Activated naive CD8-positive, alpha-beta T cell treated with anti-CD3 and anti-CD28 coated beads for 36 hours (primary cell): Measurements from ENCODE around the gene TNNC1. TPM values are rescaled to one million over a fixed set of nuclear protein-coding genes. Genes with fewer than 3 reads are reported as not detected.

Experiments
- DNase-seq: peaks from one replicate; pipeline ENCODE4 v3.0.0; 2021
- H3K27ac Mint-ChIP-seq: one replicate; pipeline ENCODE4 v1.8.0; 2022; ENCODE audit warnings: mild to moderate bottlenecking, moderate library complexity, mixed read lengths
- H3K27me3 Mint-ChIP-seq: one replicate; pipeline ENCODE4 v1.8.0; 2022; ENCODE audit warnings: mild to moderate bottlenecking, mixed read lengths
- H3K36me3 Mint-ChIP-seq: one replicate; pipeline ENCODE4 v1.8.0; 2021; ENCODE audit warnings: mild to moderate bottlenecking, mixed read lengths
- H3K4me1 Mint-ChIP-seq: one replicate; pipeline ENCODE4 v1.8.0; 2021; ENCODE audit warnings: mixed read lengths
- H3K4me3 Mint-ChIP-seq: one replicate; pipeline ENCODE4 v1.8.0; 2022; ENCODE audit warnings: mild to moderate bottlenecking, moderate library complexity, mixed read lengths
- H3K9me3 Mint-ChIP-seq: one replicate; pipeline ENCODE4 v1.8.0; 2022; ENCODE audit warnings: mixed read lengths
- total RNA-seq, 2 experiments: library from RNA; stranded (reverse); gene quantifications; one replicate each; pipeline ENCODE4 v1.2.3, GENCODE V29; 2021

TNNC1 gene
- total RNA-seq, 2 experiments from 2014 or later, result 2.9 to 4.2 TPM

DNA sequence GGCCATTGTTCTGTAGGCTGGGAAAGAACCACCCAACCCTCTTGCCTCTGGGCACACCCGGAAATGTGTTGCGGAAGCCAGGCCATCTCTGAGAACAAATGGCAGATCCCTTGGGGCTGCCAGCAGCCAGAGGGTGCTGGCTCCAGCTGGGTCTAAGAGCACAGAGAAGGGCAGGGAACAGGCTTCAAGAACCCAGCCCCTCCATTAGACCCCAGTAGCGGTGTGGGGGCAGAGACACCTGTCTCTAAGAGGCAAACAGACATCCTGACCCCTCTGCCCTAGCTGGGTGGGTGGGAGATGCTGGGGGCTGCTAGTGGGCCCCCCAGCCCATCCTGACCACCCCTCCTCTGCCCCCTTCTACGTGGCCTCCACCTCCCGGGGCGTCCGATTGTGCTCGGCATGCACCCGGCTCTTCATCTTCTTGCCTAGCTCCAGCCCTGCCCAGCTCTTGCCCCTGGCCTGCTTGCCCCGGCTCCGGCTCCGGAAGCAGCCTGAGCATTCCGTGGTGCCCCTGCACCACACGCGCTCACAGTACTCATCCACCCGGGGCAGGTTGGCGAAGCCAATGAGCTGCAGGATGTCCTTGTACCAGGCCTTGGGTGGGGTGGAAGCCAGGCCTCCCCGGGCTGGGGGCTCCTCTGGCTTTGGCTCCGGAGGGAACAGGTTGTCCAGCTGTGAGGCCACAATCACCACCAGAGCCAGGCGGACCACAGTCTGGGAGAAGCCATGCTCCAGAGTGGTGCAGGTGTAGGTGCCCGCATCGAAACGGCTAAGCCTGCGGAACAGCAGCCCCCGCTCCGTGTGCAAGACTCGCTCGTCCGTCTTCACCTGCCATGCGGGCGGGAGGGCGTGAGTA, 18.4 kb downstream of the TNNC1 start:
- Mint-ChIP-seq H3K27ac (no peak overlapping the region), H3K27me3 (peaks cover 4% of the 10 kb centered on the region), H3K4me1 (no peaks in the 10 kb centered on the region), H3K9me3 (no peaks in the 10 kb centered on the region), H3K4me3 (no peak overlapping the region), H3K36me3 (no peaks in the 10 kb centered on the region)
- DNase-seq, result no peak

DNA sequence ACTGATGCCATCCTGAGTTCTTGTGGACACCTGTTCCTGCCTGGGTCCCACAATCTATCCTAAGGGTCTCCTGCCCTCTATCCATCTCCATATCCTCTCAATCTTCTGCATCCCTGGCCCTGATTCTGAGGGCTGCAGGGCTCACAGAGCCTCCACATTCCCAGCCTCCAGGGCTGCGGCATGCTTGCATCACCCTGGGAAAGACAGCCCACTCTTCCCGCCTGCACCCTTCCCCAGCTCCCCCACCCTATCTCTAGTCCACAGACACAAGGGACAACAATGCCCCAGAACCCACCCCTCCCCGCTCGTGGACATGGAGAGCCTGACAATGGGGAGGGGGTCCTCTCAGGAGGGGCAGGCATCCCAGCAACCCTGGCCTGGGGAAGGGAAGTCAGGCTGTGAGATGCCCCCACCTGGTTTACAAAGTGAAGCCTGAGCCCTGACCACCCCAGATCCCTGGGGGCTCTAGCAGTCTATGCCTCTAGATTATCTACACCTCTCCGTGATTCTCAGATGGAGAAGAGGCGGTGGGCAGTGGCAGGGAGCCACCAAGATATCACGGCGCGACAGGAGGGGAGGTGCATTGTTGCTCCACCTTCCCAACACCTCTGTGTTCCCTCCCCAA, 19.2 kb downstream of the TNNC1 start:
- Mint-ChIP-seq H3K36me3 (no peaks in the 10 kb centered on the region), H3K4me3 (no peak overlapping the region), H3K27ac (no peak overlapping the region), H3K4me1 (no peaks in the 10 kb centered on the region), H3K9me3 (no peaks in the 10 kb centered on the region), H3K27me3 (peaks cover 4% of the 10 kb centered on the region)
- DNase-seq, result no peak

DNA sequence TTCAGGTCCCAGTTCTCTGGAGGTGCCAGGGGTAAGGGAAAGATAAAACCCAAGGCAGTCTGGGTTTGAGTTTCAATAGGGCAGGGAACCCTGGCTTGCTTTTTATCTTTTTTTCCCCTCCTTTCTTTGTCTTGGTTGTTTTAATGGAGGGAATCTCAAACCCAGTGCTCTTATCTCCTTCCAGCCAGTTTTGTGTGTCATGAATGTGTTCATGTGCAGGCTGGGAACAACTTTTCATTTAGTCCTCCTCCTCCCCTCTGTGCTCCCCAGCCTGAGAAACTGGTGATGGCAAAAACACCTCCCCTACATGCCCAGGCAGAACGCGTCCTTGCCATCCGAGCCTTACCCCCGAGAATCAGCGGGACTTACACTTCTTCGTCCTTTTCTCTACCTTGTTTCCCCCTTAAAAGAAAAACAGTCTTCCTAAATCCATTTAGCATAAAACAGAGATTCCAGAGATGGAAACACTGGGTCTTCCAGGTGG, 19.8 kb downstream of the TNNC1 start:
- H3K9me3 Mint-ChIP-seq, result no peaks in the 10 kb centered on the region
- H3K27ac Mint-ChIP-seq, result no peak overlapping the region

DNA sequence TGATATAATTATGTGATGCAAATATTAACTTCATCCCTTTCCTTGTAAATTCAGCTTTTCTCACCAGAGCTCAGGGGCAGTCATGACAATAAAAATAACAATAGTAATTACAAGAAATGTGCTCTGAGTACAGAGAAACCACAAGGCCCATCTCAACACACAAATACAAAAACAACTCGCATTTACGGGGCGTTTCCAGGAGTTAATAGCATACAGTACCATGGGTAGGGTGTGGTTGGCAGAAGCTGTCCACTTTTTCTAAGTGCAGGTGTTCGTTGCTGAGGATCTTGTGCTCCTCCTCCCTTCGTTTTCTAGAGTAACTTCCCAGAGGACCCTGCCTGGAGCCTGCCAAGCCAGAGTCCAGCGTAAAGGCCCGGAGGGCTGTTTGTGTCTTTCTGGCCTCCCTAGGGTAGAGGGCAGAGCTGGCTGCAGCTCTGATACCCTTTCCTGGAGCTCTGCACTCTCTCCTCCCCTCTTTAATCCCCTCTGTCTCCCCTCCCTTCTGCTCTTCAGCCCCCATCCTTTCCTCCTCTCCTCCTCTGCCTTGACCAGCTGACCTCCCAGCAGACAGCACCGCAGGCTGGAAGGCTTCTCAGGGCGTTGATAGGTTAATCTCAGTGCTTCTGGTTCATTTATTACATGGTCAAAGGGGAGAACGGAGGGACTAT, 20.4 kb downstream of the TNNC1 start:
- H3K27ac Mint-ChIP-seq, result no peak overlapping the region
- no peaks in the 10 kb centered on the region for H3K4me1 Mint-ChIP-seq
- no peaks in the 10 kb centered on the region for H3K9me3 Mint-ChIP-seq
- H3K36me3 Mint-ChIP-seq, result no peaks in the 10 kb centered on the region
- DNase-seq, result no peak
- peaks cover 4% of the 10 kb centered on the region for H3K27me3 Mint-ChIP-seq
- H3K4me3 Mint-ChIP-seq, result no peak overlapping the region

More for the DNA sequence above, 19.8 kb downstream of the TNNC1 start:
- no peak overlapping the region for H3K4me3 Mint-ChIP-seq
- peaks cover 4% of the 10 kb centered on the region for H3K27me3 Mint-ChIP-seq
- no peak for DNase-seq
- H3K36me3 Mint-ChIP-seq, result no peaks in the 10 kb centered on the region
- H3K4me1 Mint-ChIP-seq, result no peaks in the 10 kb centered on the region

DNA sequence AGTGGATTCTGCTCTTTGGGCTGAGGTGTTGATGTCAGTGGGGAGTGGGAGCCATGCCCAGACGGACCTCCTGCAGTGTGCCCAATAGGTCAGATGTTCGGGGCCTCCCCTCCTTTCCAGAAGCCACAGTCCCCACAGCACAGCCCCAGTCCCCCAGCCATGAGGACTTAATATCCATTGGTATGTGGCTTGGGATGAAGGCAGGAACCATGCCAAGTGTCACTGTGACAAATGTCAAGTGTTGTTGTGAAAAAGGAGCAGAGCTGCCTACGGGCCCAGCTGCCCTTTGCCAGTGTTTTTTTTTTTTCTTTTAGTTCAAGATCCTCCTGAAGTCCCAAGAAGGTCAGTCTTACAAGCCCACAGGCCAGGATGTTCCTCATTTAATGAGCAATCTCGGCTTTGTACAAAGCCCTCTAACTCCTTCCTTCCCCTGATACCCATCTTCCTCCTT, 21.1 kb downstream of the TNNC1 start:
- no peak overlapping the region for H3K4me3 Mint-ChIP-seq
- H3K27me3 Mint-ChIP-seq, result peaks cover 4% of the 10 kb centered on the region
- H3K36me3 Mint-ChIP-seq, result no peaks in the 10 kb centered on the region
- H3K4me1 Mint-ChIP-seq, result no peaks in the 10 kb centered on the region
- no peak for DNase-seq
- no peak overlapping the region for H3K27ac Mint-ChIP-seq
- no peaks in the 10 kb centered on the region for H3K9me3 Mint-ChIP-seq

DNA sequence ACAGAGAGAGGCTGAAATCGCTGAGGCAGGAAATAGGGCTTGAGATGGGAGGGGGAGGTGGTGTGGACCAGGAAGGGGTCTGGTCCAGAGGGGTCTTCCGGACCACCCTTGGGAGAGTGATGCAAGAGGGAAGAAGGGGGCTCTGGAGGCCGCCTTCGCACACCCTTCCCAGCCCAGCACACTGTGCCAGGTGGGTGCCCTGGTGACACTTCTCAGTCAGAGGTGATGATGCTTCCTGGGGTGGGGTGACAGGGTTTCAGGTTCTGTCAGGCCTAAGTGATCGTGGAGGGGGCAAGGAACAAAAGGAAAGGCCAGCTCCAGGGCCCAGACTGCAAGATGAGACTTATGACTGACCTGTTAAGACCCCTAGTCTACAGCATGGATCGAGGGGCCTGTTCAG, 21.6 kb downstream of the TNNC1 start:
- no peak overlapping the region for H3K27ac Mint-ChIP-seq
- no peaks in the 10 kb centered on the region for H3K9me3 Mint-ChIP-seq
- no peaks in the 10 kb centered on the region for H3K36me3 Mint-ChIP-seq
- no peak overlapping the region for H3K4me3 Mint-ChIP-seq
- peaks cover 4% of the 10 kb centered on the region for H3K27me3 Mint-ChIP-seq
- no peaks in the 10 kb centered on the region for H3K4me1 Mint-ChIP-seq
- no peak for DNase-seq

DNA sequence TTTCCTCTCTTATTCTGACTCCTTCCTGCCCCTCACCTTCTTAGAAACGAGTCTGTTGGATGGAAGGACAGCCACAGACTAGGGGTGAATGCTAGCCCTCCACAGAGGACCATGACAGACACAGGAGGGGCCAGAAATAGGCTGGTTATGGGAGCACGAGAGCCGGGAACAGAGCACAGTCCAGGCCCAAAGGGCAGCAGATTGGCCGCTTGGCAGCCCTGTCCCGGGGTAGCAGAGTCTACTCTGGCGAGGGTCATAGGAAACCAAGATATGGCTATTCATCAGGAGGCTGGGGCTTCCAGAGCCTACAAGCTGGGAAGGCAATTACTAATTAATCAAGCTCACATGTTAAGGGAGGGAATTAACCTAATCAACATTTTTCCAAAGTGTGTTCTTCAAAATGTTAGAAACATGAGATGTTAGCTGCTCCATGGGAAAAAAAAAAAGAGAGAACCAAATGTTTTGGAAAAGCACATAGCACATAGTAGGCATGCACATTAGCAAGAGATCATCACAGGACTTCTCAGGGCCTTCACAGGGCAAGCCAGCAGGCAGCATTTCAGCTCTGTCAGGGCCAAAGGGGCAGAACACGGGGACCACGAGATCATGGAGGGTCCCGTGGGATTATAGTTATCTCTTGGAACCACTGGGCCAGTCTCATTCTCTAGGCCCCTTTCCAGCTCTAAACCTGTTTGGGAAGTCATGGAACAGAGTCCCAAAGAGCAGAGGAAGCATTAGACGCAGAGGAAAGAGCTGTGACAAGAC, 22.2 kb downstream of the TNNC1 start:
- H3K4me1 Mint-ChIP-seq, result no peaks in the 10 kb centered on the region
- H3K9me3 Mint-ChIP-seq, result no peaks in the 10 kb centered on the region
- no peak overlapping the region for H3K27ac Mint-ChIP-seq

DNA sequence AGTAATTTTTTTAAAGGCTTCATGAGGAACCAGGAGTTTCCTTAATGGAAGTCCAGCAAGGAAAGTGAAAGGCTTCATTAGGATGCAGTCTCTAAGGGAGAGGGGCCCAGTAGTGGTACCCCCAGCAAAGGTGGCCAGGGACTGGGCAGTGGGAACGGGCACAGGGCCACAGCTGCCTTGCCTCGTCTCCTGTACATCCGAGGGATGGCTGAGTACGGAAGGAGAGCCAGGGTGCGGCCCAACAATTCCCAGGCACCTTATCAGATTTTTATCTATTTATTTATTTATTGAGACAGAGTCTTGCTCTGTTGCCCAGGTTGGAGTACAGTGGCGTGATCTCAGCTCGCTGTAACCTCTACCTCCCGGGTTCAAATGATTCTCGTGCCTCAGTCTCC, 23.4 kb downstream of the TNNC1 start:
- Mint-ChIP-seq H3K4me3 (no peak overlapping the region), H3K36me3 (no peaks in the 10 kb centered on the region), H3K27me3 (peaks cover 4% of the 10 kb centered on the region), H3K4me1 (no peaks in the 10 kb centered on the region), H3K27ac (no peak overlapping the region), H3K9me3 (no peaks in the 10 kb centered on the region)
- DNase-seq, result no peak

More for the DNA sequence above, 22.2 kb downstream of the TNNC1 start:
- no peak for DNase-seq
- H3K36me3 Mint-ChIP-seq, result no peaks in the 10 kb centered on the region
- H3K27me3 Mint-ChIP-seq, result peaks cover 4% of the 10 kb centered on the region
- H3K4me3 Mint-ChIP-seq, result no peak overlapping the region

DNA sequence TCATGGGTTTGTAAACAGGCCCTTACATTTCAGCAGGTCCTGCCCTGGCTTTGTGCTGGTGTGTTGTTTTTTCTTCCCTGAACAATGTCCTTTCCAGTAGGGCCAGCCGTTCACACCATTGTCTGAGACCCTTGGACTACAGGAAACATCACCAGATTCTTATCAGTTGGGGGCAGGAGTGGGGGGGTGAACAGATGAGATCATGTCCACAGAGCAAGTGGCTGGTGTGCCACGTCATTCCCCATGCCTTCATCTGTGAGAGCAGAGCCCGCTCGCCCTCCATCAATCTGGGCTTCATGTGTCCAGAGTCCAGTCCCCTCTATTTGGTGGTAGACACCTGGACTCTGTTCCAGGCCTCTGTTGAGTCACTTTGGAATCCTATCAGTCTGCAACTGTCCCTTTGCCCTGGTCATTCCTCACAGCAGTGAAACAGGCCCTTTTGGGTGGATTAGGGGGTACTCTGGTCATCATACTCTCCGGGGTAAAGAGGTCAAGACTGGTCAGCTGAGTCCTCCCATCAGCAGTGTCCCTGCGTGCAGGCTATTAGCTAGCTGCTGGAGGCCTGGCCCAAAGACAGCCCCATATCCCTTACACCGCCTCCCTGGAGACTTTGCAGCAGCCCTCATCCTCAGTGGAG, 23.9 kb downstream of the TNNC1 start:
- peaks cover 4% of the 10 kb centered on the region for H3K27me3 Mint-ChIP-seq
- no peak overlapping the region for H3K27ac Mint-ChIP-seq
- H3K4me1 Mint-ChIP-seq, result no peaks in the 10 kb centered on the region
- no peak for DNase-seq
- H3K36me3 Mint-ChIP-seq, result no peaks in the 10 kb centered on the region
- no peak overlapping the region for H3K4me3 Mint-ChIP-seq
- no peaks in the 10 kb centered on the region for H3K9me3 Mint-ChIP-seq

DNA sequence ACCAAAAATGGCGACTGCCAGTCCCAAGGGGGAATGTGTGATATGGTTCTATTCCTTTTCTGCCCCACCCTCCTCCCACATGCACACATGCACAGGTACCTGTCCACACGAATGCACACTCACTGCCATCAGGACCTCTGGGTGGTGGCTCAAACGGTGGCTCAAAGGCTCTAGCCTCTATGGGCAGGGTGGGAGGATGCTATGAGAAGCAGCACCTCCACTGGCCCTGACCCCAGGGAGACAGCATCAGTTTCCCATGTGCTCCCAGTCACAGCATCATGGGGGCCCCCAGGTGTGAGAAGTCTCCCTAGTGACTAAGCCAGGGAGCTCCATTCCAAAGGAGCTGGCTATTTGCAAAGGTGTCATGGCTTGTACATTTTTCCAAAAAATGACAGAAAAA, 24.8 kb downstream of the TNNC1 start:
- Mint-ChIP-seq H3K27me3 (peaks cover 4% of the 10 kb centered on the region), H3K4me3 (no peak overlapping the region)

DNA sequence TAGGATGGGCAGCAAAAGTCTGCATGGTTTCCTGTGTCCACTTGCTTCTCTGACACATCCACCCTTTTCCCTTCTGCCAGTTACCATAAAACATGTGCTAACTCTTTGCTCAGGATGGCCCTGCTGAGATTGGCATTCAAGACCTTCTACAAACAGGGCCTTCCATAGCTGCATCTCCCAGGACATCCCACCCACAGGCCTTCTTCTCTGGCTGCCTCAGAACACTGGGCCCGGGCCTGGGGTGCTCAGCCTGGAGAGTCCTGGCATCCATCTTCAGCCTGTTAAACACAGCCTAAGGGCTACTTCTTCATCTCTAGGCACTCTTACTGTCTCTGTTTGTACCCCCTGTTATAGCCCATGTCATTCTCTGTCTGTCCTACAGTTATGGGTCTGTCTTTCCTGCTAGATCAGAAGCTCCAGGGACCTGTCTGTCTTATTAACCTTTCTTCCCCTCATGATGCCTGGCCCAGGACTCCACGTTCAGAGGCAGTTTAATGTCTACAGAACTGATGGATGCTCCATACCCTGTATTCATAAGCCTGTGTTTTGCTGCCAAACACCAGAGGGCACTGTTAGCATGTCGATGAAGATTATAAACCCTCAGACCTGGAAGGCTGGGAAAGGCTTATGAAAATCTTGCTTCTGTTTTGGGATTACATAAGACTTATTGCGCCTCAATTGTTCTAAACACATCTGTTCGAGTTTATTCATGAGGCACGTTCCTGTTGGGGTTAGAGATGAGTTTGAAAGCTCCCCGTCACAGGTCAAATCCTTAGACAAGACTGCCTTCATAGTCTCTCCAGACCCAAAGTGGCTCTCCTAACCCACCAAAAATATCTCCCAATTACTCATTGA, 25.5 kb downstream of the TNNC1 start:
- H3K36me3 Mint-ChIP-seq, result no peaks in the 10 kb centered on the region
- no peak overlapping the region for H3K27ac Mint-ChIP-seq
- no peaks in the 10 kb centered on the region for H3K4me1 Mint-ChIP-seq
- H3K9me3 Mint-ChIP-seq, result no peaks in the 10 kb centered on the region
- no peak overlapping the region for H3K4me3 Mint-ChIP-seq
- no peak for DNase-seq
- H3K27me3 Mint-ChIP-seq, result peaks cover 4% of the 10 kb centered on the region

More for the DNA sequence above, 24.8 kb downstream of the TNNC1 start:
- DNase-seq, result no peak
- Mint-ChIP-seq H3K9me3 (no peaks in the 10 kb centered on the region), H3K27ac (no peak overlapping the region), H3K36me3 (no peaks in the 10 kb centered on the region), H3K4me1 (no peaks in the 10 kb centered on the region)

DNA sequence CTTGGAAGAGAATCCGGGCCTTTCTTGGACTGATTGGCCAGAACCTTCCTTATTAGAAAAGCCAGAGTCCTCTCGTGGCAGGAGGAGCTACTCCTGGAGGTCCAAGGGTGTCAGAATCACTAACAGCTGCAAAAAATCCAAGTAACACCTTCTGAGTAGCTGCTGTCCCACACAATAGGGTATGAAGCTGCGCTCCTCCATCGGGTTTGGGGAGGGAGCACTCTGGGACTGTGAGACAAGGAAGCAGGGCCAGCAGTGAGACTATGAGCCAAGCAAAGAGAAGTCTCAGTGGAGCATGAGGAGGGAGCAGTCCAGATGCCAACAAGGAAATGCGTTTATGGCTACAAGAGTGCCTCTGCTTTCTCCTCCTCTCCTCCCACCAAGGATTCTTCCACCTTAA, 30.7 kb downstream of the TNNC1 start:
- Mint-ChIP-seq H3K27me3 (no peaks in the 10 kb centered on the region), H3K4me3 (no peak overlapping the region), H3K27ac (no peak overlapping the region), H3K4me1 (no peaks in the 10 kb centered on the region), H3K36me3 (no peaks in the 10 kb centered on the region), H3K9me3 (no peaks in the 10 kb centered on the region)
- no peak for DNase-seq

DNA sequence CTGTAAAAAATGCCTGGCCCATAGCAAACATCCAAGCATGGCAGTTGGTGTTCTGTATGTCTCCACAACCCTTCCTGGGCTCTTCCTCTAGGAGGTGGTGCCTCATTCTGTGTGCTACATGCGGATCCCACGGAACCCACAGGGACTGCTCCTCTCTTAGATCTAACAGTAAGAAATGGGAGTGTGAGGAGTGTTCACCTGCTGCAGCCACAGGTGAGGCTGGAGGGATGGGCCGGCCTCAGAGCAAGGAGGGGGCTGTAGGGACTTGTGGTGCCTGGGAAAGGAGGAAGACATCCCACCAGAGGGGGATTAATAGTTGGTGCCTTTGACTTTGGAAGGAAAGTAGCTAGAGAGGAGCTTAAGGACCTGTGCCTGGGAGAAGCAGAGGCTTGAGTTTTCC, 31.2 kb downstream of the TNNC1 start:
- H3K27me3 Mint-ChIP-seq, result no peaks in the 10 kb centered on the region
- no peaks in the 10 kb centered on the region for H3K36me3 Mint-ChIP-seq
- no peak for DNase-seq
- H3K4me1 Mint-ChIP-seq, result no peaks in the 10 kb centered on the region
- no peak overlapping the region for H3K27ac Mint-ChIP-seq
- no peaks in the 10 kb centered on the region for H3K9me3 Mint-ChIP-seq
- no peak overlapping the region for H3K4me3 Mint-ChIP-seq

DNA sequence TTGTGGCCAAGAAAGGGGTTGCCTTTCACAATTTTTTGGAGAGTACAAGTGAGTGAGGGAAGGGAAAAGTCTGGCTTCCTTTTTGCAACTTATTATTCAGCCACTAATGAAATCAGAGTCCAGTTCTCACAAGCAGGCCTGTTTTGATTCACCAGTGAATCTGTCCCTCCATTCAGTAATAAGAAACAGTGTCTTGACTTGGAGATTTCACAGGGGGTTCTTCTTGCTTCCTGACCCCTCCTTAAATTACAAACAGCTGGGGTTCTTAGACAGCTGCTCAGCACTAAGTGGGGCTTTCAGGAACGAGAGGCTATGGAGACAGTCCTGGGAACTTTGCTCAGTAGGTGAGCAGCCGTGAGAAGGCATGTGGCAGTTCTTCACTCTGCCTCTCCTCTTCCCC, 33.5 kb downstream of the TNNC1 start:
- Mint-ChIP-seq H3K4me1 (peaks cover 3% of the 10 kb centered on the region), H3K36me3 (no peaks in the 10 kb centered on the region), H3K4me3 (no peak overlapping the region), H3K27ac (no peak overlapping the region), H3K27me3 (no peaks in the 10 kb centered on the region), H3K9me3 (no peaks in the 10 kb centered on the region)
- DNase-seq, result no peak
